H9 (cell line): ENCODE data around the gene AFF1. TPM values are rescaled to one million over a fixed set of nuclear protein-coding genes. Genes with fewer than 3 reads are reported as not detected.

Source experiments
- DNase-seq: peaks from one replicate; pipeline ENCODE4 v3.0.0-alpha.2; 2017
- H2AFZ ChIP-seq: one replicate; pipeline ENCODE4 v1.6.1; 2013; ENCODE audit warnings: mild to moderate bottlenecking, low read length, control low read depth, moderate library complexity
- H2AK5ac ChIP-seq: 2 replicates; pipeline ENCODE4 v1.6.1; 2013; ENCODE audit warnings: low read length, control low read depth, mixed read lengths; ENCODE audit not compliant: insufficient read length
- H2BK120ac ChIP-seq: one replicate; pipeline ENCODE4 v1.6.1; 2013; ENCODE audit warnings: low read depth, mild to moderate bottlenecking, low read length, control low read depth, inconsistent platforms; ENCODE audit not compliant: poor library complexity, severe bottlenecking
- H2BK12ac ChIP-seq: 2 replicates; pipeline ENCODE4 v1.6.1; 2013; ENCODE audit warnings: low read length, control low read depth, mixed read lengths, low read depth; ENCODE audit not compliant: insufficient read length
- H2BK15ac ChIP-seq: 2 replicates; pipeline ENCODE4 v1.6.1; 2013; ENCODE audit warnings: low read depth, low read length, control low read depth
- H2BK20ac ChIP-seq: one replicate; pipeline ENCODE4 v1.6.1; 2013; ENCODE audit warnings: low read depth, mild to moderate bottlenecking, low read length, control low read depth, inconsistent platforms; ENCODE audit not compliant: poor library complexity, severe bottlenecking
- H2BK5ac ChIP-seq: 2 replicates; pipeline ENCODE4 v1.6.1; 2013; ENCODE audit warnings: low read length, control low read depth, mixed read lengths; ENCODE audit not compliant: insufficient read length
- H3K14ac ChIP-seq: 2 replicates; pipeline ENCODE4 v1.6.1; 2013; ENCODE audit warnings: low read length, control low read depth; ENCODE audit not compliant: insufficient read depth
- H3K18ac ChIP-seq: 2 replicates; pipeline ENCODE4 v1.6.1; 2013; ENCODE audit warnings: low read depth, mild to moderate bottlenecking, mixed read lengths, low read length, control low read depth; ENCODE audit not compliant: insufficient read length
- H3K23ac ChIP-seq: 2 replicates; pipeline ENCODE4 v1.6.1; 2013; ENCODE audit warnings: low read length, control low read depth, mixed read lengths, low read depth; ENCODE audit not compliant: insufficient read length
- H3K23me2 ChIP-seq: 2 replicates; pipeline ENCODE4 v1.6.1; 2013; ENCODE audit warnings: low read depth, mild to moderate bottlenecking, mixed read lengths, low read length, control low read depth; ENCODE audit not compliant: insufficient read length, poor library complexity, severe bottlenecking
- H3K27ac ChIP-seq: 2 replicates; pipeline ENCODE4 v1.5.1; 2013; ENCODE audit warnings: low read length, control low read depth, mixed read lengths, low read depth; ENCODE audit not compliant: insufficient read length
- H3K27me3 ChIP-seq: 2 replicates; pipeline ENCODE4 v1.6.1; 2013; ENCODE audit warnings: low read length, control low read depth, inconsistent platforms; ENCODE audit not compliant: insufficient read depth
- H3K4ac ChIP-seq: 2 replicates; pipeline ENCODE4 v1.6.1; 2013; ENCODE audit warnings: low read depth, mild to moderate bottlenecking, control low read depth, inconsistent platforms, low read length, moderate library complexity
- H3K4me1 ChIP-seq: 2 replicates; pipeline ENCODE4 v1.6.1; 2013; ENCODE audit warnings: low read length, control low read depth, inconsistent platforms; ENCODE audit not compliant: insufficient read depth
- H3K4me2 ChIP-seq: 2 replicates; pipeline ENCODE4 v1.6.1; 2013; ENCODE audit warnings: low read length, control low read depth, mixed read lengths; ENCODE audit not compliant: insufficient read length, insufficient read depth
- H3K56ac ChIP-seq: 2 replicates; pipeline ENCODE4 v1.6.1; 2013; ENCODE audit warnings: low read depth, mild to moderate bottlenecking, mixed read lengths, low read length, control low read depth; ENCODE audit not compliant: insufficient read length
- H3K79me1 ChIP-seq: 2 replicates; pipeline ENCODE4 v1.6.1; 2013; ENCODE audit warnings: low read depth, mild to moderate bottlenecking, moderate library complexity, low read length, control low read depth, inconsistent platforms; ENCODE audit not compliant: insufficient read depth, poor library complexity, severe bottlenecking
- H3K79me2 ChIP-seq: 2 replicates; pipeline ENCODE4 v1.6.1; 2013; ENCODE audit warnings: low read length, control low read depth, inconsistent platforms; ENCODE audit not compliant: insufficient read depth
- H3K9ac ChIP-seq: 2 replicates; pipeline ENCODE4 v1.6.1; 2013; ENCODE audit warnings: low read length, control low read depth, mixed read lengths; ENCODE audit not compliant: insufficient read length; ENCODE audit errors: extremely low read depth
- H3K9me3 ChIP-seq: one replicate; pipeline ENCODE4 v1.6.1; 2013; ENCODE audit warnings: low read depth, low read length, inconsistent platforms; ENCODE audit not compliant: control insufficient read depth
- H3T11ph ChIP-seq: one replicate; pipeline ENCODE4 v1.6.1; 2013; ENCODE audit warnings: mild to moderate bottlenecking, low read length, control low read depth, inconsistent platforms
- H4K20me1 ChIP-seq: one replicate; pipeline ENCODE4 v1.6.1; 2013; ENCODE audit not compliant: control insufficient read depth, insufficient read length, insufficient read depth
- H4K5ac ChIP-seq: 2 replicates; pipeline ENCODE4 v1.6.1; 2013; ENCODE audit warnings: low read depth, mild to moderate bottlenecking, mixed read lengths, low read length, control low read depth; ENCODE audit not compliant: insufficient read length
- H4K8ac ChIP-seq: replicated peaks from 2 replicates; pipeline ENCODE4 v1.6.1; 2013; ENCODE audit warnings: low read length, control low read depth, mixed read lengths, low read depth; ENCODE audit not compliant: insufficient read length
- H4K91ac ChIP-seq: 2 replicates; pipeline ENCODE4 v1.6.1; 2013; ENCODE audit warnings: low read depth, mild to moderate bottlenecking, moderate library complexity, mixed read lengths, low read length, control low read depth; ENCODE audit not compliant: insufficient read length
- H3K27ac Mint-ChIP-seq, 3 experiments: 2 replicates in 2 of 3; 3 replicates in 1 of 3; pipeline ENCODE4 v1.8.0; 2020 to 2021; ENCODE audit warnings: mixed read lengths in 3 of 3, mild to moderate bottlenecking in 1 of 3, moderate library complexity in 1 of 3
- H3K27me3 Mint-ChIP-seq: 2 replicates; pipeline ENCODE4 v1.8.0; 2021; ENCODE audit warnings: low read depth, mild to moderate bottlenecking, moderate library complexity, mixed read lengths
- H3K36me3 Mint-ChIP-seq, 3 experiments: 2 replicates in 2 of 3; 3 replicates in 1 of 3; pipeline ENCODE4 v1.8.0; 2020 to 2021; ENCODE audit warnings: low read depth in 3 of 3, mixed read lengths in 3 of 3; ENCODE audit not compliant: insufficient read depth in 1 of 3
- H3K4me1 Mint-ChIP-seq, 2 experiments: 2 replicates each; pipeline ENCODE4 v1.8.0; 2020; ENCODE audit warnings: mixed read lengths in 2 of 2
- H3K4me3 Mint-ChIP-seq, 2 experiments: 2 replicates in 1 of 2; 3 replicates in 1 of 2; pipeline ENCODE4 v1.8.0; 2020 to 2021; ENCODE audit warnings: mild to moderate bottlenecking in 2 of 2, mixed read lengths in 2 of 2, moderate library complexity in 1 of 2
- H3K9me3 Mint-ChIP-seq, 2 experiments: 2 replicates in 1 of 2; 3 replicates in 1 of 2; pipeline ENCODE4 v1.8.0; 2020; ENCODE audit warnings: mild to moderate bottlenecking in 2 of 2, mixed read lengths in 2 of 2, moderate library complexity in 1 of 2
- WGBS: extraction: QIAGEN DNeasy Blood & Tissue Kit; methylation state at CpG from one replicate; pipeline ENCODE4 v1.1.7; 2013; ENCODE audit warnings: missing lambda C conversion rate, low lambda C conversion rate, mixed read lengths; ENCODE audit not compliant: insufficient read length; ENCODE audit errors: extremely low coverage; 5-methylcytosine and 5-hydroxymethylcytosine counted together
- total RNA-seq: library from RNA; stranded (reverse); gene quantifications from 2 replicates; pipeline ENCODE4 v1.2.1, GENCODE V29; 2021
- TF ChIP-seq, protein P1 (sequence below): fragments of 200-600 bp; sonication (generic); conservative IDR thresholded peaks from 3 replicates; pipeline ENCODE4 v1.8.0; 2021; ENCODE audit warnings: antibody characterized with exemption, mild to moderate bottlenecking

The AFF1 gene
- total RNA-seq, 1 experiment from 2014 or later = 74.5 TPM

DNA sequence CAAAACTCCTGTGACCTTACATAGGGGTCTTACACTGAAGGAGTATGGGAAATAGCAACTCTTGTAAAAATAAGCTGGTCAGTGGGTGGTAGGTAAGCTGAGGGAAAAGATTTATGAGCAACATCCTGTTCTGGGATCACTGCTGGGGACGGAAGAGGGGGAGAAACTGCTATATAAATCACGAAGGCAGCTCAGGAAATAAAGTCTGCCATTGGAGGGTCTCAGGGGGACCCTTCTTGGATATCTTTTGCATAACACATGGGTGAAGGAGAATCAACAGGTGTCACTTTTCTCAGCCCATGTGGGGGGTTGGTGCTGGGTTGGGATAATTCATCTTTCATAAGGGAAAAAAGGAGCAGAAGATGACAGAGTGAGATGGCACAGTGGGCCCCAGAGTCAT is 33.7 kb downstream of the AFF1 start:
- no peak overlapping the region for H3K23ac ChIP-seq
- no peak overlapping the region for H4K5ac ChIP-seq
- Mint-ChIP-seq H3K36me3 (no peaks in the 10 kb centered on the region; a peak in 2 of 7 replicates), H3K9me3 (no peaks in the 10 kb centered on the region), H3K4me3 (no peak overlapping the region), H3K4me1 (peaks cover 16 to 29% of the 10 kb centered on the region in 2 experiments), H3K27ac (no peak overlapping the region), H3K27me3 (no peaks in the 10 kb centered on the region)
- H3K4ac ChIP-seq = no peak overlapping the region
- no peak overlapping the region for H2BK15ac ChIP-seq
- no peaks in the 10 kb centered on the region for H4K20me1 ChIP-seq
- H2BK5ac ChIP-seq = no peak overlapping the region
- no peak overlapping the region for H2AK5ac ChIP-seq
- no peaks in the 10 kb centered on the region for H3K27me3 ChIP-seq
- H4K8ac ChIP-seq = no peak overlapping the region
- no peak overlapping the region for H3K27ac ChIP-seq
- H3K14ac ChIP-seq = no peak overlapping the region
- no peak overlapping the region for H2BK120ac ChIP-seq
- H3K56ac ChIP-seq = no peak overlapping the region
- H3K9ac ChIP-seq = no peak overlapping the region
- peaks cover 16% of the 10 kb centered on the region; the same call in 1 of the 2 replicates for H3K79me2 ChIP-seq
- no peak for DNase-seq
- H3T11ph ChIP-seq = no peak overlapping the region
- H3K4me1 ChIP-seq = peaks cover 25% of the 10 kb centered on the region; the same call in 1 of the 2 replicates
- H4K91ac ChIP-seq = no peak overlapping the region
- WGBS = no CpG with 5 or more reads among the region's 2 CpGs
- no peak overlapping the region for H2BK20ac ChIP-seq
- no peak overlapping the region for H3K4me2 ChIP-seq
- no peak overlapping the region for H2AFZ ChIP-seq
- H3K23me2 ChIP-seq = no peaks in the 10 kb centered on the region
- no peaks in the 10 kb centered on the region for H3K9me3 ChIP-seq
- peaks cover 3% of the 10 kb centered on the region for H3K79me1 ChIP-seq
- TF ChIP-seq, protein P1, sequence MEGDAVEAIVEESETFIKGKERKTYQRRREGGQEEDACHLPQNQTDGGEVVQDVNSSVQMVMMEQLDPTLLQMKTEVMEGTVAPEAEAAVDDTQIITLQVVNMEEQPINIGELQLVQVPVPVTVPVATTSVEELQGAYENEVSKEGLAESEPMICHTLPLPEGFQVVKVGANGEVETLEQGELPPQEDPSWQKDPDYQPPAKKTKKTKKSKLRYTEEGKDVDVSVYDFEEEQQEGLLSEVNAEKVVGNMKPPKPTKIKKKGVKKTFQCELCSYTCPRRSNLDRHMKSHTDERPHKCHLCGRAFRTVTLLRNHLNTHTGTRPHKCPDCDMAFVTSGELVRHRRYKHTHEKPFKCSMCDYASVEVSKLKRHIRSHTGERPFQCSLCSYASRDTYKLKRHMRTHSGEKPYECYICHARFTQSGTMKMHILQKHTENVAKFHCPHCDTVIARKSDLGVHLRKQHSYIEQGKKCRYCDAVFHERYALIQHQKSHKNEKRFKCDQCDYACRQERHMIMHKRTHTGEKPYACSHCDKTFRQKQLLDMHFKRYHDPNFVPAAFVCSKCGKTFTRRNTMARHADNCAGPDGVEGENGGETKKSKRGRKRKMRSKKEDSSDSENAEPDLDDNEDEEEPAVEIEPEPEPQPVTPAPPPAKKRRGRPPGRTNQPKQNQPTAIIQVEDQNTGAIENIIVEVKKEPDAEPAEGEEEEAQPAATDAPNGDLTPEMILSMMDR = no peak
- H2BK12ac ChIP-seq = no peak overlapping the region
- no peak overlapping the region for H3K18ac ChIP-seq
